Posterior vena cava (tissue), 2 donors: Measurements from ENCODE around the gene SLC38A7. TPM values are rescaled to one million over a fixed set of nuclear protein-coding genes. Genes with fewer than 3 reads are reported as not detected.
A peak's percentile ranks its signal among the peaks of the same experiment; 100 is the strongest.

Experiments
- DNase-seq: peaks from one replicate; pipeline ENCODE4 v3.0.0-alpha.2; 2020; ENCODE audit warnings: low spot score
- intact Hi-C, 2 donors: fragments of 100-400 bp; cut with DNase I; formaldehyde crosslinking; loops; one replicate each; pipeline versions ENCODE4 v1.14.1 to v1.14.2; 2022 to 2023
- total RNA-seq, 2 donors: library from RNA; stranded (reverse); fragmentation: NEBNext Ultra II Directional; extraction: Animal tissue kit (Norgen Biotek cat#: 25700); gene quantifications; one replicate each; pipeline ENCODE4 v1.2.1, GENCODE V29; 2021
- donor health status: DM: yes; HTN: yes; CAD: no.
- donor health status: DM: yes; HTN: yes; CAD: no.

SLC38A7 gene
- total RNA-seq, 2 donors from 2014 or later: 13.2 to 16.2 TPM

- intact Hi-C loops: loop anchor here in 1 of 2 donors (10.0 kb wide), 1 partner anchor 125 kb away; the partner anchor contains the start of gene SETD6
- no peak for DNase-seq
Measured at GRCh38 chr16:58639836-58640235, 44.7 kb downstream of the SLC38A7 start.

DNA sequence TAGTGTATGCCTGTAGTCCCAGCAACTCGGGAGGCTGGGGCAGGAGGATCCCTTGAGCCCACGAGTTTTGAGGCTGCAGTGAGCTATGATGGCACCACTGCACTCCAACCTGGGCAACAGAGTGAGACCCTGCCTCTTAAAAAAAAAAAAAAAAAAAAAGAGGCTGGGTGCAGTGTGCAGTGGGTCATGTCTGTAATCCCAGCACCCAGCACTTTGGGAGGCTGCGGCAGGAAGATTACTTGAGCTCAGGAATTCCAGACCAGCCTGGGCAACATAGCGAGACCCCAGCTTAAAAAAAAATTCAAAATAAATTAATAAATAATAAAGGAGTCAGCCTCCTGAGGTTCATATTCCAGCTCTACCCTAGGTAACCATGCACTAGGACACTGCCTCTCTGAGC is 45.3 kb downstream of the SLC38A7 start:
- DNase-seq: no peak
- intact Hi-C loops: loop anchor here in 1 of 2 donors (10.0 kb wide), 1 partner anchor 124 kb away; the partner anchor contains the start of gene SETD6

DNA sequence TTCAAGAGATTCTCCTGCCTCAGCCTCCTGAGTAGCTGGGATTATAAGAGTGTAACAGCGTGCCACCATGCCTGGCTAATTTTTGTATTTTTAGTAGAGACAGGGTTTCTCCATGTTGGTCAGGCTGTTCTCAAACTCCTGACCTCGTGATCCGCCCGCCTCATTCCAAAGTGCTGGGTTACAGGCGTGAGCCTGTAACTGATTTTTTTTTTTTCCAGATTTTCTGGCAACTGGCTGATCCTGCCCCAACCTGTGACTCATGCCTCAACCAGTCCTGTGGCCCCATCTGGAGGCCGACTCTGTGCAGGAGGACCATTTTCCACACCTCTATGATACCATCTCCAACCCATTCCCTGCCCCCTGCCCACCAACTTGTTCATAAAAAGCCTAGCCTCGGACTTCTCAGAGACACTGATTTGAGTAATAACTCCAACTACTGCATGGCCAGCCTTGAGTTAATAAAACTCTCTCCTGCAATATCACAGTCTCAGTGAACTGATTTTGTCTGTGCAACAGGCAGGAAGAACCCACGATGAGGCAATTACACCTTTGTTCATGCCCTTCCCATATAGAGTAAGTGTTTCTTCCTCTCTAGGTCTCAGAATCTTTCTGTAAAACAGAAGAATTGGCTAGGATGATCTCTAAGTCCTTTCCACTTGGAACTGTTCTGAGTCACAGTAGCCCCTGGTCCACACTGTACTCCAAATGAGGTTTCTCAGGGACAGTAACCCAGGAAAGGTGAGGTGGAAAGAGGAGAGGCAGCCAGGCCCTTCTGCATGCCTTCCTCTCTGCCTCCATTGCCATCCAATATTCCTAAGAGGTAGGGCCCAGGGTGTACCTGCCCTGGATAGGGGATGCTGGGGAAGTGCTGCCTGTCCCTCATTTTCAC is 46.2 kb downstream of the SLC38A7 start:
- peak; percentile 71 for DNase-seq
- intact Hi-C loops: loop anchor here in 1 of 2 donors (10.0 kb wide), 1 partner anchor 124 kb away; the partner anchor contains the start of gene SETD6

GRCh38 chr16:58637021-58637420 is 47.5 kb downstream of the SLC38A7 start:
- intact Hi-C loops: loop anchor here in 1 of 2 donors (10.0 kb wide), 1 partner anchor 122 kb away; the partner anchor contains the start of gene SETD6
- DNase-seq: peak; percentile 5

- intact Hi-C loops: loop anchor here in 1 of 2 donors (10.0 kb wide), 1 partner anchor 122 kb away; the partner anchor contains the start of gene SETD6
- peak; percentile 9 for DNase-seq
Measured at GRCh38 chr16:58636466-58636865, 48.1 kb downstream of the SLC38A7 start.

GRCh38 chr16:58635502-58635901 is 49.1 kb downstream of the SLC38A7 start:
- peak; percentile 3 for DNase-seq
- intact Hi-C loops: loop anchor here in 1 of 2 donors (10.0 kb wide), 1 partner anchor 121 kb away; the partner anchor contains the start of gene SETD6

GRCh38 chr16:58634265-58634802 is 50.2 kb downstream of the SLC38A7 start:
- intact Hi-C loops: loop anchor here in 1 of 2 donors (10.0 kb wide), 1 partner anchor 120 kb away; the partner anchor contains the start of gene SETD6
- peak; percentile 9 for DNase-seq

- intact Hi-C loops: loop anchor here in 1 of 2 donors (10.0 kb wide), 1 partner anchor 115 kb away; the partner anchor contains the start of gene SETD6
- DNase-seq: peak; percentile 99
Measured at GRCh38 chr16:58629733-58630640, 54.6 kb downstream of the SLC38A7 start, which contains the start of gene CNOT1. CNOT1 (minus strand) TSS chr16:58629826; CDS start chr16:58599337, 30,489 bp downstream.

- DNase-seq: peak; percentile 86
- intact Hi-C loops: no loop called here
Measured at GRCh38 chr16:58628845-58629732, 55.5 kb downstream of the SLC38A7 start.

DNA sequence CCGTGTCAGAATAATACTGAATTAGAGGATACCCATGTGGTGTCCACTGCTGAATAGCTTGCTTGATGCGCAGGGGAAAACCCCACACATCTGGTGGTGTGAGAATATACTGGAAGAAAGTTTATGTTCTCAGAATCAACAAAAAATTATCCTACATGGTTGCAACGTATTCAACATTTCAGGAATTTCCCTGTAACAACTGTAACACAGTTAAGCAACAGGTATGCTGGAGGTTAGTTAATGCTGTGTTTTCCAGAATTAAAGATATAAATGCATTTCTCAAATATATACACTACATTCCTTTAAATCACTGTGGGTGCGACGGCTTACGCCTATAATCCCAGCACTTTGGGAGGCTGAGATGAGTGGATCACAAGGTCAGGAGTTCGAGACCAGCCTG is 60.4 kb downstream of the SLC38A7 start:
- intact Hi-C loops: no loop called here

DNA sequence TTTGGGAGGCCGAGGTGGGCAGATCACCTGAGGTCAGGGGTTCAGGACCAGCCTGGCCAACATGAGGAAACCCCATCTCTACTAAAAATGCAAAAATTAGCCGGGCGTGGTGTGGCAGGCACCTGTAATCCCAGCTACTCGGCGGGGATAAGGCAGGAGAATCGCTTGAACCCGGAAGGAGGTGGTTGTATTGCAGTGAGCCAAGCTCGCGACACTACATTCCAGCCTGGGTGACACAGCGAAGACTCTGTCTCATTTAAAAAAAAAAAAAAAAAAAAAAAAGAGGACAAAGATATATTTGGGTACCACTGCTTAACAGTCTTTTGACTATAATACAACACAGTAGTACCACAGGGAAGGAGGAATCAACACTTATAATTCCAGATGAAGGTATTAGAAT is 64.2 kb downstream of the SLC38A7 start:
- no peak for DNase-seq
- intact Hi-C loops: no loop called here

More for the DNA sequence above, 60.4 kb downstream of the SLC38A7 start:
- DNase-seq: no peak

DNA sequence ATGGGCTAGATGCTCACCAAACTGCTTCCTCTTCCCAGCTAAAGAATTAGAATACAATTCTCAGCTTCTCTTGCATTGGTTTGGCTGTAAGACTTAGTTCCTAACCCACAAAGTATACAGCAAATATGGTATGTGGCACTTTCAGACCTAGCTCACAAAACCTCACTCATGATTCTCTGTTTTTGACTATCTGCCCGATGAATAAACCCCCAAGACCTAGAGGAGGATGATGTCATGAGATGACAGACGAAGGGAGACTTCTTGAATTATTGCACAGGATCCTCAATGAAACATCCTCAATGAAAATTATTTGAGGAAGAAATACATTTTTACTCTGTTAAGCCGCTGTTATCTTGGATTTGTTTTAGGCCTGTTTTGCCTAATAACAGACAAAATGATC is 69.3 kb downstream of the SLC38A7 start:
- no peak for DNase-seq
- intact Hi-C loops: no loop called here

Other genes starting within 250 kb of the SLC38A7 start
- 1 to 10 TPM; 5.8 to 8.6 TPM for gene NDRG4, start 184.6 kb downstream of the SLC38A7 start, total RNA-seq
- gene SETD6, start 169.3 kb downstream of the SLC38A7 start, total RNA-seq: 10 to 100 TPM in 1 of 2 donors, 1 to 10 TPM in 1; 9.9 to 13.5 TPM
- 100 to 1,000 TPM; 102 to 116 TPM for gene CNOT1, start 54.9 kb downstream of the SLC38A7 start, total RNA-seq
- 10 to 100 TPM; 37.6 to 55.5 TPM for gene GOT2, start 49.5 kb upstream of the SLC38A7 start, total RNA-seq